22Rv1 (cell line): Measurements from ENCODE around the gene PRKCB.

Experiments
- H3K27ac ChIP-seq: fragments of 450-650 bp; 2 replicates; pipeline ENCODE4 v1.5.1; 2017
- CTCF ChIP-seq: fragments of 450-650 bp; IDR thresholded peaks from 2 replicates; pipeline ENCODE4 v1.5.1; 2017; ENCODE audit warnings: mild to moderate bottlenecking
- ZFX ChIP-seq: fragments of 450-650 bp; IDR thresholded peaks from 2 replicates; pipeline ENCODE4 v1.6.1; 2017; ENCODE audit warnings: antibody characterized with exemption, borderline replicate concordance

Gene PRKCB

GRCh38 chr16:23960081-23960885, 124.5 kb downstream of the PRKCB start:
- no peak for TF ChIP-seq CTCF
- no peak for TF ChIP-seq ZFX
- H3K27ac ChIP-seq: no peak overlapping the region

DNA sequence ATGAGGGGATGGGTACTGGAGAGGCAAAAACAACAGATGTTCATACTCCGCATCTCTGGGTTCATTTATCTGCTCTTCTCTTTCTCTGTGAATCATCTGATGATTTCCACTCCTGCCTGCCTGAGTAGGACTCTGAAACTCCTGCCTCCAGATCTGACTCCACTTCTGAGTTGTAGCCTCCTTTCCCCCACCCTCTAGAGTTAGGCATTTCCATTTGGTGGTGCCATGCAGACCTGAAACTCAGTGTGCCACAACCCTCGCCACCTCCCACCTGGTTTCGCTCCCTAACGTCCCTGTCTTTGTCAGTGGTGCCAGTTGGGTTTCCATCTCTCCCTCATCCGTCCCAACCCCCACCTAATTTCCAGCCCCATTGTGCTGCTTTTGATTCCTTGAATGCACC, 126.2 kb downstream of the PRKCB start:
- TF ChIP-seq ZFX (no peak), CTCF (no peak)
- no peak overlapping the region for H3K27ac ChIP-seq

DNA sequence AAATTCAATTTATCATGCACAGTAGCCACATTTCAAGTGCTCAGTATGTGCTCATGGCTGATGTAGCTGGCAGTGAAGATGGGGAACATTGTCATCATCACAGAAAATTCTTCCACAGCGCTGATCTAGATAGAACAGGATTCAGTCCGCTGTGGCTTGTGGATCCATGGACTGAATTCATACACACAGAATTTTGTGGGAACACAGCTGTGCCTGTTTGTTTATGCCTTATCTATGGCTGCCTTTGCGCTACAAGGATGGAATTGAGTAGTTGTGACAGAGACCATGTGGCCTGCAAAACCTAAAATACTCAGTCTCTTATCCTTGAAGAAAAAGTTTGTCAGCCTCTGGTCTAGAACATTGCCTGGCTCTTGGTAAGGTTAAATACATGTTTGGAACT, 128.4 kb downstream of the PRKCB start:
- TF ChIP-seq ZFX (no peak), CTCF (no peak)
- H3K27ac ChIP-seq: no peak overlapping the region

DNA sequence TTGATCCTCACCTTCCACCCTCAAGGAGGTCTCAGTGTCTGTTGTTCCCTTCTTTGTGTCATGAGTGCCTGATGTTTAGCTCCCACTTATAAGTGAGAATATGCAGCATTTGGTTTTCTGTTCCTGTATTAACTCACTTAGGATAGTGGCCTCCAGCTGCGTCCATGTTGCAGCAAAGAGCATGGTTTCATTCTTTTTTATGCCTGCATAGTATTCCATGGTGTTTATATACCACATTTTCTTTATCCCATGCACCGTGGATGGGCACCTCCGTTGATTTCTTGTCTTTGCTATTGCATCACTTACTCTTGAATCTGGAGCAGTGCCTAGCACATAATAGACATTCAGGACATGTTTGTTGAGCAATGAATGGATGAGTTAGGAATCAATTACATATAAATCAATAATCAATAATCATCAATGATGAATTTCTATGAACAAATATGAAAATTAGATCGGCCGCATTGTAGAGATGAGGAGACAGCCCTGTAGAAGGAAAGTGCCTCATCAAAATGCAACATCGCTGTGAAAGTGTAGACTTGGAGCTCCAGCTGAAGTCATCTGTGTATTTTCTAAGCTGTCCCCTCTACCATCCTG, 129.5 kb downstream of the PRKCB start:
- TF ChIP-seq CTCF (no peak), ZFX (no peak)
- H3K27ac ChIP-seq: no peak overlapping the region

GRCh38 chr16:23966597-23967394, 131.0 kb downstream of the PRKCB start:
- TF ChIP-seq ZFX: no peak
- TF ChIP-seq CTCF: no peak
- H3K27ac ChIP-seq: no peak overlapping the region

DNA sequence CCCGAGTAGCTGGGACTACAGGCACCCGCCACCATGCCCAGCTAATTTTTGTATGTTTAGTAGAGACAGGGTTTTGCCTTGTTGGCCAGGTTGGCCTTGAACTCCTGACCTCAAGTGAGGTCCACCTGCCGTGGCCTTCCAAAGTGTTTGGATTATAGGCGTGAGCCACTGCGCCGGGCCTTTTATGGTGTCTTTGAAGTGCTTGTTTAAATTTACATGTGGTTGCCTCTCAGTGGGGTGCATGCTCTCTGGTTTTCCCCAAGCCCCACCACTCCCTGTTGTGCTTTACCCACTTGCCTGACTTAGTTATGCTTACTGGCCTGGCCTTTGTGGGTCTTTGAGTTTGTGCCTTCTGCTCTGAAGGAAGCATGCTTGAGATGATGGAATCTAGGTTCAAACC, 132.0 kb downstream of the PRKCB start:
- H3K27ac ChIP-seq: no peak overlapping the region
- no peak for TF ChIP-seq CTCF
- no peak for TF ChIP-seq ZFX
